Measurements from ENCODE around the gene EIF4E2.

DNA sequence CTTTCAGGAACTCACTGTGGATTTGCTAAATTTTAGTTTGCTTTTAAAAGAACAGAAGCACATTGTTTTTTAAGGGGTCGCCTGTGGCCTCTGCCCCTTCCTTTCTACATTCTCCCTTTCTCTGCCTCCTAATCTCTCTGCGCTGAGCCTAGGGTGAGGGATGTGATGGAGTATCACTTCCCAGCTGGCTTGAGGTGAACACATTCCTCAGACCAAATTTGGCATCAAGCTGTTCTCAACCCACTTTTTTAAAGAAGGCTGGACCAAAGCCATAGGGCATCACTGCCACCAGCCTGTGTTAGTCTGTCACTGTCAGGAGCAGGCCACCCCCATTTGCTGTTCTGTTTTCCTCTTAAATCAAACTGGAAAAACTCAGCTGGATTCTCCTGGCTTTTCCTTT is 27.4 kb downstream of the EIF4E2 start:
- TF ChIP-seq POLR2A (IDR thresholded peaks at IDR 0.05) (no peak), CTCF (IDR thresholded peaks at IDR 0.05) (no peak)
